ENCODE results near the gene LRRC4C.

DNA sequence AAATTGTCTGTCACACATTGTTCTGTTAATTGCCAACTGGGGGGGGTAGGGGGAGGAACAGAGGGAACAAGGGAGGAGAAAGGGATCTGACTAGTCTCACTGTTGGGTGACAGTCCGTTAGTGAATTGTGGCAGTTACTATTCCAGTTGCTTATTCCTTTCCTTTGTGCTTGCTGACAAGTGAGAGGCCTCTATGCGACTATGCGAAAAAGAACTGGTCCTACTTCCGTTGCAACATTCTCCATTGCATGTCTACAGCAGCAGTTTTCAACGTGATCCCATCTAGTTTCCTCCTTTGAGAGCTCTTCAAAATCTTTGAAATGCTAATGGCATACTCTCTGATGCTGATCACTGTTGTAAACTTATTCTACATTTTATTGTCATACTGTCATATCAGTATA lies 672.2 kb downstream of the LRRC4C start:
- TF ChIP-seq ZNF396 (CRISPR knock-in tag; IDR thresholded peaks at IDR 0.05; ENCODE audit: borderline replicate concordance) = no peak
- TF ChIP-seq, protein P1, sequence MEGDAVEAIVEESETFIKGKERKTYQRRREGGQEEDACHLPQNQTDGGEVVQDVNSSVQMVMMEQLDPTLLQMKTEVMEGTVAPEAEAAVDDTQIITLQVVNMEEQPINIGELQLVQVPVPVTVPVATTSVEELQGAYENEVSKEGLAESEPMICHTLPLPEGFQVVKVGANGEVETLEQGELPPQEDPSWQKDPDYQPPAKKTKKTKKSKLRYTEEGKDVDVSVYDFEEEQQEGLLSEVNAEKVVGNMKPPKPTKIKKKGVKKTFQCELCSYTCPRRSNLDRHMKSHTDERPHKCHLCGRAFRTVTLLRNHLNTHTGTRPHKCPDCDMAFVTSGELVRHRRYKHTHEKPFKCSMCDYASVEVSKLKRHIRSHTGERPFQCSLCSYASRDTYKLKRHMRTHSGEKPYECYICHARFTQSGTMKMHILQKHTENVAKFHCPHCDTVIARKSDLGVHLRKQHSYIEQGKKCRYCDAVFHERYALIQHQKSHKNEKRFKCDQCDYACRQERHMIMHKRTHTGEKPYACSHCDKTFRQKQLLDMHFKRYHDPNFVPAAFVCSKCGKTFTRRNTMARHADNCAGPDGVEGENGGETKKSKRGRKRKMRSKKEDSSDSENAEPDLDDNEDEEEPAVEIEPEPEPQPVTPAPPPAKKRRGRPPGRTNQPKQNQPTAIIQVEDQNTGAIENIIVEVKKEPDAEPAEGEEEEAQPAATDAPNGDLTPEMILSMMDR (IDR thresholded peaks at IDR 0.05) = no peak
- TF ChIP-seq IRF2 (CRISPR knock-in tag; IDR thresholded peaks at IDR 0.05; ENCODE audit: borderline replicate concordance, low read depth) = no peak
